Measurements from ENCODE around the gene RNU6-1.

DNA sequence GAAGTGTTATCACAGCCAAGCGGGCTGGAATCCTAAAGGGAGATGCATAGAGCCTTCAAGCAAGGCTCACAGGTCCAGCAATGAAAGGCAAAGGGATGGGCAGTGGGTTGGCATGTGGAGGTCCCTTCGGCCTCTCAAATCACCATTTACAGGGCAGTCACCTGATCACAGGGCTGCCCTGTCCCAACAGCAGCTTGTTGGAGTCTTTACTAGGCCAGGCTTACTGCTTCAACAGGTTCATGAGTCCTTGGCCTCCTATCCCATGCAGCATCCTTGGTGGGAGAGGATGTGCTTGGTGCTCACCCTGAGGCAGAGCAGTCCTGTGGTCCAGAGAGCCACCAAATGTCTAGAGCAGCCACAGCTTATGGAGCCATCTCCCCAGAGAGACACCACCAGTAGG, 38.7 kb downstream of the RNU6-1 start:
- TF ChIP-seq, protein P1, sequence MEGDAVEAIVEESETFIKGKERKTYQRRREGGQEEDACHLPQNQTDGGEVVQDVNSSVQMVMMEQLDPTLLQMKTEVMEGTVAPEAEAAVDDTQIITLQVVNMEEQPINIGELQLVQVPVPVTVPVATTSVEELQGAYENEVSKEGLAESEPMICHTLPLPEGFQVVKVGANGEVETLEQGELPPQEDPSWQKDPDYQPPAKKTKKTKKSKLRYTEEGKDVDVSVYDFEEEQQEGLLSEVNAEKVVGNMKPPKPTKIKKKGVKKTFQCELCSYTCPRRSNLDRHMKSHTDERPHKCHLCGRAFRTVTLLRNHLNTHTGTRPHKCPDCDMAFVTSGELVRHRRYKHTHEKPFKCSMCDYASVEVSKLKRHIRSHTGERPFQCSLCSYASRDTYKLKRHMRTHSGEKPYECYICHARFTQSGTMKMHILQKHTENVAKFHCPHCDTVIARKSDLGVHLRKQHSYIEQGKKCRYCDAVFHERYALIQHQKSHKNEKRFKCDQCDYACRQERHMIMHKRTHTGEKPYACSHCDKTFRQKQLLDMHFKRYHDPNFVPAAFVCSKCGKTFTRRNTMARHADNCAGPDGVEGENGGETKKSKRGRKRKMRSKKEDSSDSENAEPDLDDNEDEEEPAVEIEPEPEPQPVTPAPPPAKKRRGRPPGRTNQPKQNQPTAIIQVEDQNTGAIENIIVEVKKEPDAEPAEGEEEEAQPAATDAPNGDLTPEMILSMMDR (IDR thresholded peaks at IDR 0.05; ENCODE audit: insufficient read depth, low read length), result no peak
- TF ChIP-seq, protein P2, sequence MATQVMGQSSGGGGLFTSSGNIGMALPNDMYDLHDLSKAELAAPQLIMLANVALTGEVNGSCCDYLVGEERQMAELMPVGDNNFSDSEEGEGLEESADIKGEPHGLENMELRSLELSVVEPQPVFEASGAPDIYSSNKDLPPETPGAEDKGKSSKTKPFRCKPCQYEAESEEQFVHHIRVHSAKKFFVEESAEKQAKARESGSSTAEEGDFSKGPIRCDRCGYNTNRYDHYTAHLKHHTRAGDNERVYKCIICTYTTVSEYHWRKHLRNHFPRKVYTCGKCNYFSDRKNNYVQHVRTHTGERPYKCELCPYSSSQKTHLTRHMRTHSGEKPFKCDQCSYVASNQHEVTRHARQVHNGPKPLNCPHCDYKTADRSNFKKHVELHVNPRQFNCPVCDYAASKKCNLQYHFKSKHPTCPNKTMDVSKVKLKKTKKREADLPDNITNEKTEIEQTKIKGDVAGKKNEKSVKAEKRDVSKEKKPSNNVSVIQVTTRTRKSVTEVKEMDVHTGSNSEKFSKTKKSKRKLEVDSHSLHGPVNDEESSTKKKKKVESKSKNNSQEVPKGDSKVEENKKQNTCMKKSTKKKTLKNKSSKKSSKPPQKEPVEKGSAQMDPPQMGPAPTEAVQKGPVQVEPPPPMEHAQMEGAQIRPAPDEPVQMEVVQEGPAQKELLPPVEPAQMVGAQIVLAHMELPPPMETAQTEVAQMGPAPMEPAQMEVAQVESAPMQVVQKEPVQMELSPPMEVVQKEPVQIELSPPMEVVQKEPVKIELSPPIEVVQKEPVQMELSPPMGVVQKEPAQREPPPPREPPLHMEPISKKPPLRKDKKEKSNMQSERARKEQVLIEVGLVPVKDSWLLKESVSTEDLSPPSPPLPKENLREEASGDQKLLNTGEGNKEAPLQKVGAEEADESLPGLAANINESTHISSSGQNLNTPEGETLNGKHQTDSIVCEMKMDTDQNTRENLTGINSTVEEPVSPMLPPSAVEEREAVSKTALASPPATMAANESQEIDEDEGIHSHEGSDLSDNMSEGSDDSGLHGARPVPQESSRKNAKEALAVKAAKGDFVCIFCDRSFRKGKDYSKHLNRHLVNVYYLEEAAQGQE (IDR thresholded peaks at IDR 0.05; ENCODE audit: insufficient replicate concordance, low read depth), result no peak
